Astrocyte of the hippocampus (primary cell): ENCODE data around the gene TTC9C.
"Not testable (repeated sequence)": the region's sequence is repeated elsewhere in the genome, so short reads cannot be mapped to it uniquely, and the experiment has no call there.

Experiments
- DNase-seq: peaks from one replicate; pipeline ENCODE4 v3.0.0; 2011; ENCODE audit warnings: low read depth, low spot score

TTC9C gene

GRCh38 chr11:62709247-62710000 lies 18.9 kb upstream of the TTC9C start:
- peak; percentile 99 for DNase-seq

- DNase-seq = no peak
Observed at GRCh38 chr11:62710001-62710345, 18.3 kb upstream of the TTC9C start.

- DNase-seq = no peak
Observed at GRCh38 chr11:62712276-62712812, 15.9 kb upstream of the TTC9C start.

GRCh38 chr11:62712861-62713260 lies 15.4 kb upstream of the TTC9C start:
- DNase-seq = no peak

GRCh38 chr11:62713343-62713742 lies 14.9 kb upstream of the TTC9C start:
- no peak for DNase-seq

GRCh38 chr11:62715150-62716130 lies 12.8 kb upstream of the TTC9C start:
- DNase-seq = no peak

- no peak for DNase-seq
Observed at GRCh38 chr11:62716206-62716605, 12.1 kb upstream of the TTC9C start.

GRCh38 chr11:62716816-62717215 lies 11.5 kb upstream of the TTC9C start:
- DNase-seq = no peak

GRCh38 chr11:62719302-62719978 lies 8.8 kb upstream of the TTC9C start:
- DNase-seq = no peak

- DNase-seq = peak; percentile 52
Observed at GRCh38 chr11:62721994-62722393, 6.3 kb upstream of the TTC9C start.

- DNase-seq = no peak
Observed at GRCh38 chr11:62724171-62724570, 4.1 kb upstream of the TTC9C start.

GRCh38 chr11:62725646-62726045 lies 2.6 kb upstream of the TTC9C start:
- peak; percentile 22 for DNase-seq

- DNase-seq = no peak
Observed at GRCh38 chr11:62726156-62726914, 2.0 kb upstream of the TTC9C start.

GRCh38 chr11:62726915-62727164 lies 1.4 kb upstream of the TTC9C start:
- DNase-seq = no peak

GRCh38 chr11:62727165-62727871 lies 968 bp upstream of the TTC9C start, which contains the start of gene HNRNPUL2:
TSS of gene HNRNPUL2 (minus strand) at chr11:62727457. CDS start at chr11:62727156, 301 bp downstream.
- peak; percentile 99 for DNase-seq

- peak; percentile 97 for DNase-seq
Observed at GRCh38 chr11:62727872-62728170, 465 bp upstream of the TTC9C start.

- not testable (repeated sequence) for DNase-seq
Observed at GRCh38 chr11:62730076-62730475, 1.8 kb downstream of the TTC9C start.

GRCh38 chr11:62732830-62733229 lies 4.5 kb downstream of the TTC9C start:
- no peak for DNase-seq

- DNase-seq = no peak
Observed at GRCh38 chr11:62737196-62737595, 8.9 kb downstream of the TTC9C start.

GRCh38 chr11:62747475-62748160 lies 19.3 kb downstream of the TTC9C start:
- no peak for DNase-seq
